HL-60 (cell line): ENCODE measurements around the gene DCDC1.

Experiments used
- POLR2AphosphoS5 ChIP-seq: IDR thresholded peaks from 2 replicates; pipeline ENCODE4 v1.6.1; 2012; ENCODE audit warnings: low read depth
- TF ChIP-seq, protein P1 (sequence below): IDR thresholded peaks from one replicate; pipeline ENCODE4 v1.5.1; 2011; ENCODE audit warnings: low read length, control low read depth, inconsistent platforms; ENCODE audit not compliant: insufficient read depth

DNA sequence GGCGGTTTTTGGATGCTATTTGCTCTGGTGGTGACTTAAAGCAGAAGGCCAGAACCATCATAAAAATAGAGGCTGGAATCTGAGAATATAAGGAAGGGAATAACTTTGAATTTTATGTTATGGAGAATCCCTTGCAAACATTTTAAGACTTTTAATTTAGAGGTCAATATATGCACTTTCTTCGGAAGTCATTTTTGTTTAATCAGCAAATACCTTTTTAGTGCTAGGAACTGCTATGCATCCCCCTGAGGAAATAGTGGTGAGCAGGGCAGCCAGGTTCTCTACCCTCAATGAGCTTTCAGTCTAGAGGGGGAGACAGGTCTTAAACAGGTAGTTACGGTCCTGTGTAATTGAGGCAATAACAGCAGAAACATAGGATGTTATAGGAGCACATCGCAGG lies 516.9 kb downstream of the DCDC1 start:
- TF ChIP-seq, protein P1, sequence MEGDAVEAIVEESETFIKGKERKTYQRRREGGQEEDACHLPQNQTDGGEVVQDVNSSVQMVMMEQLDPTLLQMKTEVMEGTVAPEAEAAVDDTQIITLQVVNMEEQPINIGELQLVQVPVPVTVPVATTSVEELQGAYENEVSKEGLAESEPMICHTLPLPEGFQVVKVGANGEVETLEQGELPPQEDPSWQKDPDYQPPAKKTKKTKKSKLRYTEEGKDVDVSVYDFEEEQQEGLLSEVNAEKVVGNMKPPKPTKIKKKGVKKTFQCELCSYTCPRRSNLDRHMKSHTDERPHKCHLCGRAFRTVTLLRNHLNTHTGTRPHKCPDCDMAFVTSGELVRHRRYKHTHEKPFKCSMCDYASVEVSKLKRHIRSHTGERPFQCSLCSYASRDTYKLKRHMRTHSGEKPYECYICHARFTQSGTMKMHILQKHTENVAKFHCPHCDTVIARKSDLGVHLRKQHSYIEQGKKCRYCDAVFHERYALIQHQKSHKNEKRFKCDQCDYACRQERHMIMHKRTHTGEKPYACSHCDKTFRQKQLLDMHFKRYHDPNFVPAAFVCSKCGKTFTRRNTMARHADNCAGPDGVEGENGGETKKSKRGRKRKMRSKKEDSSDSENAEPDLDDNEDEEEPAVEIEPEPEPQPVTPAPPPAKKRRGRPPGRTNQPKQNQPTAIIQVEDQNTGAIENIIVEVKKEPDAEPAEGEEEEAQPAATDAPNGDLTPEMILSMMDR: no peak
- TF ChIP-seq POLR2AphosphoS5: no peak
